Hepatocyte (in vitro differentiated cells): ENCODE data around the gene VGF.
"Not testable (repeated sequence)": the region's sequence is repeated elsewhere in the genome, so short reads cannot be mapped to it uniquely, and the experiment has no call there.

Source experiments
- EZH2 ChIP-seq: fragments of 200-600 bp; sonication (generic); IDR thresholded peaks from 2 replicates; pipeline ENCODE4 v1.6.1; 2016; ENCODE audit warnings: antibody characterized with exemption, mild to moderate bottlenecking, borderline replicate concordance
- EZH2phosphoT487 ChIP-seq: fragments of 200-600 bp; sonication (generic); IDR thresholded peaks from one replicate; pipeline ENCODE4 v1.6.1; 2018; ENCODE audit warnings: antibody characterized with exemption, mild to moderate bottlenecking, low read depth, moderate library complexity; ENCODE audit not compliant: unreplicated experiment, severe bottlenecking
- TF ChIP-seq, protein P1 (sequence below): fragments of 200-600 bp; sonication (generic); IDR thresholded peaks from 2 replicates; pipeline ENCODE4 v1.5.1; 2016; ENCODE audit warnings: antibody characterized with exemption, mild to moderate bottlenecking; ENCODE audit not compliant: poor library complexity

DNA sequence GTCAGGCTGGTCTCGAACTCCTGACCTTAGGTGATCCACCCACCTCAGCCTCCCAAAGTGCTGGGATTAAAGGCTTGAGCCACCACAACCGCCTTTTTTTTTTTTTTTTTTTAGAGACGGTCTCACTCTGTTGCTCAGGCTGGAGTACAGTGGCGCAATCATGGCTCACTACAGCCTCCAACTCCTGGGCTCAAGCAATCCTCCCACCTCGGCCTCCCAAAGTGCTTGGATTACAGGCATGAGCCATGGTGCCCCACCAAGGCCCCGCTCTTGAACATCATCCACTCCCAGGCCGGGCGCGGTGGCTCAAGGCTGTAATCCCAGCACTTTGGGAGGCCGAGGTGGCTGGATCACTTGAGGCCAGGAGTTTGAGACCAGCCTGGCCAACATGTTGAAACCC lies 34.2 kb upstream of the VGF start:
- TF ChIP-seq, protein P1, sequence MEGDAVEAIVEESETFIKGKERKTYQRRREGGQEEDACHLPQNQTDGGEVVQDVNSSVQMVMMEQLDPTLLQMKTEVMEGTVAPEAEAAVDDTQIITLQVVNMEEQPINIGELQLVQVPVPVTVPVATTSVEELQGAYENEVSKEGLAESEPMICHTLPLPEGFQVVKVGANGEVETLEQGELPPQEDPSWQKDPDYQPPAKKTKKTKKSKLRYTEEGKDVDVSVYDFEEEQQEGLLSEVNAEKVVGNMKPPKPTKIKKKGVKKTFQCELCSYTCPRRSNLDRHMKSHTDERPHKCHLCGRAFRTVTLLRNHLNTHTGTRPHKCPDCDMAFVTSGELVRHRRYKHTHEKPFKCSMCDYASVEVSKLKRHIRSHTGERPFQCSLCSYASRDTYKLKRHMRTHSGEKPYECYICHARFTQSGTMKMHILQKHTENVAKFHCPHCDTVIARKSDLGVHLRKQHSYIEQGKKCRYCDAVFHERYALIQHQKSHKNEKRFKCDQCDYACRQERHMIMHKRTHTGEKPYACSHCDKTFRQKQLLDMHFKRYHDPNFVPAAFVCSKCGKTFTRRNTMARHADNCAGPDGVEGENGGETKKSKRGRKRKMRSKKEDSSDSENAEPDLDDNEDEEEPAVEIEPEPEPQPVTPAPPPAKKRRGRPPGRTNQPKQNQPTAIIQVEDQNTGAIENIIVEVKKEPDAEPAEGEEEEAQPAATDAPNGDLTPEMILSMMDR = not testable (repeated sequence)
- not testable (repeated sequence) for TF ChIP-seq EZH2, EZH2phosphoT487
